Activated naive CD4-positive, alpha-beta T cell treated with anti-CD3 and anti-CD28 coated beads, Interleukin-2, amount 50 U/mL, for 72 hours (primary cell): ENCODE results near the gene PRCD. TPM values are rescaled to one million over a fixed set of nuclear protein-coding genes. Genes with fewer than 3 reads are reported as not detected.

Experiments
- ATAC-seq, 2 donors: fragments of 150-1000 bp; cut with Tn5 transposase; 2 replicates each; pipeline ENCODE4 v1.10.0; 2021; ENCODE audit warnings: mild to moderate bottlenecking in 2 of 2, moderate library complexity in 2 of 2
- DNase-seq, 2 donors: peaks; one replicate each; pipeline ENCODE4 v3.0.0; 2021 to 2022; ENCODE audit warnings: low spot score in 2 of 2
- H3K27ac Mint-ChIP-seq, 2 donors: one replicate each; pipeline ENCODE4 v1.8.0; 2022; ENCODE audit warnings: mild to moderate bottlenecking in 2 of 2, mixed read lengths in 2 of 2
- H3K36me3 Mint-ChIP-seq, 2 donors: one replicate each; pipeline ENCODE4 v1.8.0; 2022; ENCODE audit warnings: mixed read lengths in 2 of 2
- H3K9me3 Mint-ChIP-seq, 2 donors: one replicate each; pipeline ENCODE4 v1.8.0; 2022; ENCODE audit warnings: mixed read lengths in 2 of 2
- total RNA-seq, 2 donors: library from RNA; stranded (reverse); gene quantifications; one replicate each; pipeline ENCODE4 v1.2.3, GENCODE V29; 2022

PRCD gene
- total RNA-seq: not detected

GRCh38 chr17:76539631-76540271, at the start of gene PRCD:
Gene PRCD, plus strand, starts transcription at chr17:76540044. Its CDS starts 98 bp downstream, at chr17:76540142.
- DNase-seq: no peak
- Mint-ChIP-seq H3K27ac (no peak within 1 kb of the TSS), H3K9me3 (no peaks in the 10 kb centered on the region), H3K36me3 (no peaks in the 10 kb centered on the region)
- ATAC-seq: no peak

GRCh38 chr17:76490112-76490710, 49.6 kb upstream of the PRCD start:
- no peak for DNase-seq
- Mint-ChIP-seq H3K36me3 (peaks cover 0 to 6% of the 10 kb centered on the region in 2 donors), H3K9me3 (no peaks in the 10 kb centered on the region), H3K27ac (no peak overlapping the region)
- no peak for ATAC-seq

- ATAC-seq: no peak
- DNase-seq: no peak
- peaks cover 0 to 6% of the 10 kb centered on the region in 2 donors for H3K36me3 Mint-ChIP-seq
- H3K9me3 Mint-ChIP-seq: no peaks in the 10 kb centered on the region
- peak overlapping the region; percentile 94 for H3K27ac Mint-ChIP-seq
These were observed 48.3 kb upstream of the PRCD start for GRCh38 chr17:76491271-76492122.

- Mint-ChIP-seq H3K9me3 (no peaks in the 10 kb centered on the region), H3K36me3 (peaks cover 0 to 6% of the 10 kb centered on the region in 2 donors), H3K27ac (peak overlapping the region; percentile 94)
- DNase-seq (peak in 1 of 2 donors; percentile 67), ATAC-seq (peak; percentile 39 to 47)
These were observed 47.5 kb upstream of the PRCD start for GRCh38 chr17:76492123-76492988.

- peak; percentile 38 to 86 for DNase-seq
- peak; percentile 71 to 84 for ATAC-seq
- H3K9me3 Mint-ChIP-seq: no peaks in the 10 kb centered on the region
- no peaks in the 10 kb centered on the region for H3K36me3 Mint-ChIP-seq
- H3K27ac Mint-ChIP-seq: peak overlapping the region; percentile 94
These were observed 46.8 kb upstream of the PRCD start for GRCh38 chr17:76492989-76493501.

- H3K27ac Mint-ChIP-seq: peak overlapping the region; percentile 94
- DNase-seq: no peak
- ATAC-seq: peak; percentile 4 to 25
- no peaks in the 10 kb centered on the region for H3K9me3 Mint-ChIP-seq
- no peaks in the 10 kb centered on the region for H3K36me3 Mint-ChIP-seq
These were observed 46.2 kb upstream of the PRCD start for GRCh38 chr17:76493505-76494167.

- DNase-seq: no peak
- no peak for ATAC-seq
- H3K9me3 Mint-ChIP-seq: no peaks in the 10 kb centered on the region
- peak overlapping the region in 1 of 2 donors; percentile 68 for H3K27ac Mint-ChIP-seq
- peaks cover 0 to 4% of the 10 kb centered on the region in 2 donors for H3K36me3 Mint-ChIP-seq
These were observed 44.0 kb upstream of the PRCD start for GRCh38 chr17:76495663-76496400.

GRCh38 chr17:76496464-76496863, 43.4 kb upstream of the PRCD start:
- DNase-seq (no peak), ATAC-seq (peak in 1 of 2 donors; percentile 28)
- H3K9me3 Mint-ChIP-seq: no peaks in the 10 kb centered on the region
- H3K36me3 Mint-ChIP-seq: peaks cover 0 to 5% of the 10 kb centered on the region in 2 donors
- H3K27ac Mint-ChIP-seq: peak overlapping the region; percentile 12 to 68

GRCh38 chr17:76497699-76497978, 42.2 kb upstream of the PRCD start:
- Mint-ChIP-seq H3K27ac (peak overlapping the region in 1 of 2 donors; percentile 68), H3K36me3 (peaks cover 0 to 5% of the 10 kb centered on the region in 2 donors), H3K9me3 (no peaks in the 10 kb centered on the region)
- DNase-seq: no peak
- no peak for ATAC-seq

GRCh38 chr17:76497979-76498875, 41.6 kb upstream of the PRCD start:
- DNase-seq: no peak
- Mint-ChIP-seq H3K36me3 (peaks cover 0 to 5% of the 10 kb centered on the region in 2 donors), H3K9me3 (no peaks in the 10 kb centered on the region), H3K27ac (peak overlapping the region; percentile 29 to 68)
- no peak for ATAC-seq

- ATAC-seq (no peak), DNase-seq (no peak)
- Mint-ChIP-seq H3K9me3 (no peaks in the 10 kb centered on the region), H3K27ac (no peak overlapping the region), H3K36me3 (peaks cover 0 to 5% of the 10 kb centered on the region in 2 donors)
These were observed 41.0 kb upstream of the PRCD start for GRCh38 chr17:76498876-76499251.

GRCh38 chr17:76499267-76499667, 40.6 kb upstream of the PRCD start:
- Mint-ChIP-seq H3K9me3 (no peaks in the 10 kb centered on the region), H3K27ac (peak overlapping the region in 1 of 2 donors; percentile 65), H3K36me3 (peaks cover 0 to 5% of the 10 kb centered on the region in 2 donors)
- no peak for DNase-seq
- no peak for ATAC-seq

GRCh38 chr17:76500074-76500746, 39.6 kb upstream of the PRCD start:
- Mint-ChIP-seq H3K36me3 (peaks cover 0 to 5% of the 10 kb centered on the region in 2 donors), H3K9me3 (no peaks in the 10 kb centered on the region), H3K27ac (peak overlapping the region in 1 of 2 donors; percentile 92)
- ATAC-seq (no peak), DNase-seq (no peak)

- peaks cover 0 to 5% of the 10 kb centered on the region in 2 donors for H3K36me3 Mint-ChIP-seq
- DNase-seq (no peak), ATAC-seq (peak in 1 of 2 donors; percentile 30)
- H3K9me3 Mint-ChIP-seq: no peaks in the 10 kb centered on the region
- H3K27ac Mint-ChIP-seq: peak overlapping the region in 1 of 2 donors; percentile 92
These were observed 39.2 kb upstream of the PRCD start for GRCh38 chr17:76500747-76501017.
